NCI-H524 treated with DMSO at 0.1 percent for 48 hours (cell line): ENCODE data around the gene DIP2A.
"Not testable (repeated sequence)": the region's sequence is repeated elsewhere in the genome, so short reads cannot be mapped to it uniquely, and the experiment has no call there.

Experiments
- DNase-seq: peaks from one replicate; lab custom pipeline; 2025; lab: John Stamatoyannopoulos, UW

The DIP2A gene

DNA sequence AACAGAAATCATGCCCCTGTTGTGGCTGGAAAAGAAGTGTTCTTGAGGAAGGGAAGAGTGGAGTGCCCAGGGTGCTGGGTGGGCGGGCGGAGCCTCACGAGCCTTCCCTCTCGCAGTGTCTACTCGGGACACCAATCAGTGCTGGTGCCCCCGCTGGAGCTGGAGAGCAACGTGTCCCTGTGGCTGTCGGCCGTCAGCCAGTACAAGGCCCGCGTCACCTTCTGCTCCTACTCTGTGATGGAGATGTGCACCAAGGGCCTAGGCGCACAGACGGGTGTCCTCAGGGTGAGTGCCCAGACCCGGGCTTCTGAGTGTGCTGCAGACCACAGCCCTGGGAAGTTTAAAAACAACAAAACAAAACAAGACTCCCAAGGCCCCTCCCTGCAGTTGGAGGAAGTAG is 98.8 kb downstream of the DIP2A start:
- no peak for DNase-seq

DNA sequence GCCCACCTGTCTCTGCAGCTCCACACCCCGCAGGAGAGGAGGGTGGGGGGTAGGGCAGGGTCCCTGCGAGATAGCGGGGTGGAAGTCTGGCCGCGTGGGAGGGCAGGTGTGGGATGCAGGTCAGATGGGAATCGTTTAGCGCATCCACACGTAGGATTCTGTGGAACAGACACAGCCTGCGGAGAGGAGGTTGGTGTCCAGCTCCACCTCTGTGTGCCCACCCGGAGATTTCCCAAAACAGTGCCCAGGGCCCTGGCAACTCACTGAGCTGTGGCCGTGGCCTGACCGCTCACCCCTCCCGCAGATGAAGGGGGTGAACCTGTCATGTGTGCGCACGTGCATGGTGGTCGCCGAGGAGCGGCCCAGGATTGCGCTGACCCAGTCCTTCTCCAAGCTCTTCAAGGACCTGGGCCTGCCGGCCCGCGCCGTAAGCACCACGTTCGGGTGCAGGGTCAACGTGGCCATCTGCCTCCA is 99.3 kb downstream of the DIP2A start:
- DNase-seq = no peak

DNA sequence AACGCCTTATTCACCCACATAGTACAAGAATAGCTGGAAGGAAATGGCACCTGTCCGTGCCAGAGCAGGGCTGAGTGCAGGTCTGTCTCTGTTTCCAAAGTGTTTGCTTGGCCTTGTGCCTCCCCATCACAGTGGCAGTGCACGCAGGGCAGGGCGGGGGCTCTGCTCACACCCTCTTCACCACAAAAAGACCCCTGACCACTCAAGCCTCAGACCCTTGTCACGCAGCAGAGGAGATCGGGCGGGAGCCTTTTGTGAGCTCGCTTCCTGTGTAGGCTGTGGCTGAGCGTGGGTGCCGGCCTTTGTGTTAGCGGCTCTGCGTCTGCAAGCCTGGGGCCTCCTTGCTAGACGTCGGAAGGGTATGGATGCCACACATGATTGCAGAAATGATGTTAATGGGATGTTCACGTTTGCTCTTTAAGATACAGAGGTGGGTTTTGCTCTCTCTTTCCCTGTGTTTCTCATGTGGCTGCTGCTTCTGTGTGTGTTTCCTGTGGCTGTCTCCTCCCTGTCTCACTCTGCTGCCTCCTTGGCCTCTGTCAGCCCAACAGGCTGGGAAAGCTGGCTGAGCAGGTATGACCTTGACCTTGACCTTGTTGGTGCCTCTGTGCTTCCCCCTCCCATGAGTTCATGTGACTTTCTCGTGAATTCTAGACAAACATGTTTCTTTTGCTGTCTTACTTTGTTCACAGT is 100.7 kb downstream of the DIP2A start:
- DNase-seq = no peak

DNA sequence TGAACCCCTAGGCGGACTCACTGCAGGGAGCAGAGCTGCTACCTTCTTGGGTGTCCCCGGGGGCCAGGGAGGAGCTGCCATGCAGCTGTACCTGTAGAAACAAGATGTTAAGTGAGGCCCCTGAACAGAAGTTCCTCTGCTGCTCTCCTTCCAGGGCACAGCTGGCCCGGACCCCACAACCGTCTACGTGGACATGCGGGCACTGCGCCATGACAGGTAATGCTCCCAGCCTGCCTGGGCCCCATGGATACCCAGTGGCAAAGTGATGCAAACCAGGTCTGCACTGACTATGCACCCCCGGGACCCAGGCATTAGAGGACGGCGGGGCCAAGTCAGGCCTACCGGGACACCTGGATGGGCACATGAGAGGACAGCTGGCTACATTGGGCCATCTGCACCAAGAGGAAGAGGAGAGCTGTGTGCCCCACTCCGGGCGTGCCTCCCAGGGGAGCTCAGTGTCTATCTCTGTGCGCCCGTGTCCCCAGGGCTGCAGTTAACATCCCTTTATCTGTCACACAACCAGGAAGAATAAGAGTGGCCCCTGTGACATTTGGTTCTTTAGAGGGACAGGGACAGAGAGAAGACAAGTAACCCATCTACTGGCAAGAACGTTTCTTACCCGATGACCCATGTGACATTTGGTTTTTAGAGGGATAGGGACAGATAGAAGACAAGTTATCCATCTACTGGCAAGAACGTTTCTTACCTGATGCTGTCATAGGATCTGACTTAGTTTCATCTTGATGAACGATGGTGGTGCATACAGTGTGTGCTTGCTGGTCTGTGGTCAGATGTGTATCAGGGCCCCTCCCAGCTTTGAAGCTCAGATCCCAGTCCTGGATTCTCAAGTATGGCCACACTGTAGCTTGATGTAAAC is 102.1 kb downstream of the DIP2A start:
- DNase-seq = no peak

DNA sequence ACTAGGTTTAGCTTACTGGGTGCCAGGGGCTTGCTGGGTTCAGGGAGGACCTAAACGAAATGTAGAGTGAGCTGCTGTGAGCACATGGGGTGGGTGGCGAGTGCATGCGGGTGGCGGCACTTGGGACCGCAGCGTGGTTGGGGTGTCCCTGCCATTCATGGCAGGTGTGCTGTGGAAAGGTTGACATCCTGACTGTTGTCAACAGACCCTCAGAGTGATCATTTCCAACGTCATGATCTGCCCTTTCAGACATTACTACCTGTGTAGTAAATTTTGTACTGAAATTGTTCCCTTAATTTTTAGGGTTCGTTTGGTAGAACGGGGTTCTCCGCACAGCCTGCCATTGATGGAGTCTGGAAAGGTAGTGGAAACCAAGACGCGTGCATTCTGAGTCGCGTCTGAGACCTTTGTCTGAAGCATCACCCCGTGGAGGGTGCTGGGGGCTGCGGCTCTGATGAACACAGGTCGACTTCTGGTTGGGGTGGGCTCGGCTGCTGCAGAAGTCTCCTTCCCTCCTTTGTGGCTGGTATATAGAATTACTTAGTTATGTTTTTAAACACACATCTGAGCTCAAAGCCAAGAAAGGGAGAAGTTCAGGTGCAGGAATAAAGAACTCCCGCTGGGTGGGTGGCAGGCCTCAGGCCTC is 102.9 kb downstream of the DIP2A start:
- DNase-seq = no peak

DNA sequence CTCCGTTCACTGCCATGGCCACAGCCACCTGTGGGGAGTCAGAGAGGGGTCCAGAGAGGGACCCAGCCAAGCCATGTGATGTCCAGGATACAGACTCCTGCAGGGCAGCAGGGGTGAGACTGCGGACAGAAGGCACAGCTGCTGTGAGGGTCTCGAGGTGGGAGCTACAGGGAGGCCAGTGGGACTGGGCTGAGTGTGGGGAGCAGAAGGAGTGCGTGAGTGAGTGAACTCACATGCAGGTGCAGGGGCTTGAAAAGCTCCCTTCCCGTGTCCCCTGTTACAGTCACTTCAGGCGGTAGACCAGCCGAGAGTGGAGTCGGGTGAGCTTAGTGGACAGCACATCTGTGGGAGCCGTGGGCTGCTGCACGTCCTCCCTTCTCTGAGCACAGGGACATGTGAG is 103.8 kb downstream of the DIP2A start:
- no peak for DNase-seq

DNA sequence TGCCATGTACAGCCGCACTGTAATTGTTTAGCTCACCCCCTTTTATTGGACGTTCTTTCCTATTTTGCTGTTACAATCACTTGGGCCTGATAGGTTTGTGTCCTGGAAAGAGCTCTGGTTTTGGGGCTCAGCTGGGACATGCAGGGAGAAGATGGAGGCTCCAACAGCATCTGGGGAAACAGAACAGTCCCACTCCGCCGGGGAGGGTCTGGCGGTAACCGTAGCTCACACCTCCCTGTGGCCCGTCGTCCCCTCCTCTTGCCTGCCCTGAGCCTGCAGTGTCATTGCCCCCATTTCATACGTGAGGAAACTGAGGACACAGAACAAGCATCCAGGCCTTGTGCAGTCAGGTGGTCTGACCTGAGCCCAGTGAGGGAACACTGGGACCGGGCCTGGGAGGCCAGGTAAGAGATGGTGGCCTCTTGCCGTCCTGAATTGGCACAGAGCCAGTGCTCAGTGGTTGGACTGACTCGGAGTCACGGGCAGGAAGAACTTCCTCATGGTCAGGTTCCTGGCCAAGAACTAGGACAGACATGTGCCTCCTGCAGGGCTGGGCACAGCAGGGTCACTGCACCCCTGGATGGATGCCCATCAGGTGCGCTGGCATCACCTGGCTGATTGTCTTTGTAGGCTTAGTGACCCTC is 104.4 kb downstream of the DIP2A start:
- DNase-seq = no peak

DNA sequence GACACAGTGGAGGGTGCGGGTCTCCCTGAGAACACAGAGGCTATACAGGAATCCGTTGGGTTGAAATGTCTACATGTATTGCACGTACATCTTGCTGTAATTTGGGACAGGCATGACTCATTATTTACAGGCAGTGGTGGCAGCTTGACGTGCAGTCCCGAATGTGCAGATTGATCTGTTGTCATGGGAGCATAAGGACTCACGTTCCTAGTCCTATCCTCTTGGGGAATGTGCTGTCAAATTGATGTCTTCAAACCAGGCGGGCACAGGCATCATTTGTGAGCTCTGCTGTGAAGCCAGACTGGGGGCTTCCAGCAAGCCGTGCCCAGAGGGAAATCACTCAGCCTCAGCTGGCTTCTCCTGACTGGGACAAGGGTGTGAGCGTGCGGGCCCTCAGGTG is 105.7 kb downstream of the DIP2A start:
- no peak for DNase-seq

DNA sequence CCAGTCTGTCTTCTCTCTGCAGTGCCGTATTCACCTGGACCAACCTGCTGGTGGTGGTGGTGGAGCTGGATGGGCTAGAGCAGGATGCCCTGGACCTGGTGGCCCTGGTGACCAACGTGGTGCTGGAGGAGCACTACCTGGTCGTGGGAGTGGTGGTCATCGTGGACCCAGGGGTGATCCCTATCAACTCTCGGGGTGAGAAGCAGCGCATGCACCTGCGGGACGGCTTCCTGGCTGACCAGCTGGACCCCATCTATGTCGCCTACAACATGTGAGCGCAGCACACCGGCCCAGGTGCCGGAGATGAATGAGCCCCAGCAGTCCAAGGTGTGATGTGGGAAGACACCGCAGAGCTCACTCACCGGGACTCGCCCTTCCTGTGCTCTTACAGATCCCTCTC is 108.7 kb downstream of the DIP2A start:
- DNase-seq = no peak

DNA sequence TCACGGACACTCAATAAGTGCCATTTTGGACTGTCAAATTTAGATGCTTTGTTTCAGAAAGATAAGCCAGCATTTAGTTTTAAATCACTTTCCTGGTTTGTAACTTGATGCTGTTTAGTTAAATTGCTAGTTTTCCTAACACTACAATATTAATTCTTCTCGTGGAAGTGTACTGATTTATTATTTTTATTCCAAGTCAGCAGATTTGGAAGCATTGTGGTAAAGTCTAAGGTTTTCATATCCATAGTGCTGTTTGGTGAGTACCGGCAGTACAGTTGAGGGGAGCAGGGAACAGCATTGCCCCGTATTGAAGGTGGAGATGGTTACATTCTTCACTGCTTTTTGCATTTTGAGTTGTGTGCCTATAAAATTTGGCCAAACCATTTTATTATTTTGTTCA is 109.9 kb downstream of the DIP2A start:
- no peak for DNase-seq

DNA sequence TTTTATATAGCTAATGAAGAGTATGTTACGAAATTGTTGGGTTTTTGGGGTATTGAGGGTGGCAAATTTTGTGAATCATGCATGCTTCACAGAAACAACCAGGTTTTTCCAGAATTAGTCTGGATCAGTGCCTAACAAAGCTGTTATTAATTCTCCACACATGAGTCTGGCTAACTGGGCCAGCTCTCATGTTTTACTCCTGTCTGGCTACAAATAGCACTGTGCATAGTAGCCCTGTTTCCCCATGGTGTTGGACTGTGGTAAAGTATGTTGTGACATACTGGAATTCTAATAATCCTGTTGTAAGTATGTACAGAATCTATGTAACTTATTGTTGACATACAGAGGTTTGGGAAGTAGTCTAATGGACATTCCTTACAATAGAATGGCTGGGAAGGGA is 110.4 kb downstream of the DIP2A start:
- no peak for DNase-seq

DNA sequence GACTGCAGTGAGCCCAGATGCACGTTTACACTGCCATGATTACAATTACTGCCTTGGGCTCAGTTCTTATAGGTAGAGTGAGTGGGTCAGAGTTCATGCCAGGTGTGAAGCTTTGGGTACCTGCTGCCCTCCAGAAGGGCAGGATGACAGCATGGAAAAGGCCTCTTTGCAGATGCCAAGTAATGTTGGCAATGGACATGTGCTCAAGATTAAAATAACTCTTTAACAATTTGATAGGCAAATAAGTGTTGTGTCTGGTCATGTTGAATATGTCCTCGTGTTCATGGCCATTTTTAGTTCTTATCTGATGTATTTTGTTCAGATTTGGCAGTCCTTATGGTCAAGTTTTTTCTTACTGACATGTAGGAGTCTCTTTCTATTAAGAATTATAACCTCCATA is 111.4 kb downstream of the DIP2A start:
- no peak for DNase-seq

DNA sequence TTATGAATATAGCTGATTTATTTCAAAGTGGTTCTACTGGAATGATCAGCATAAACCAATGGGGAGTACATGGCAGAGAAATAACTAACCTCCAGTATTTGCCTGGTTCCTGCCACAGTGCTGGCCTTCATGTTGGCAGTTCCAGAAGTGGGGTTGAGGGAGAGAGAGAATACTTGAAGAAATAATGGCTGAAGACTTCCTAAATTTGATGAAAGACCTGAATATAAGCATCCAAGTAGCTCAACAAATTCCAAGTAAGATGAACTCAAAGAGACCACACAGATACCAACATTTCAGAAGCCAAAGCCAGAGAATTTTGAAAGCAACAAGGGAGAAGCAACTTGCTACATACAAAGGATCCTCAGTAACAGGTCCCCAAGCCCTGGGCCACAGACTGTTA is 111.9 kb downstream of the DIP2A start:
- DNase-seq = no peak

DNA sequence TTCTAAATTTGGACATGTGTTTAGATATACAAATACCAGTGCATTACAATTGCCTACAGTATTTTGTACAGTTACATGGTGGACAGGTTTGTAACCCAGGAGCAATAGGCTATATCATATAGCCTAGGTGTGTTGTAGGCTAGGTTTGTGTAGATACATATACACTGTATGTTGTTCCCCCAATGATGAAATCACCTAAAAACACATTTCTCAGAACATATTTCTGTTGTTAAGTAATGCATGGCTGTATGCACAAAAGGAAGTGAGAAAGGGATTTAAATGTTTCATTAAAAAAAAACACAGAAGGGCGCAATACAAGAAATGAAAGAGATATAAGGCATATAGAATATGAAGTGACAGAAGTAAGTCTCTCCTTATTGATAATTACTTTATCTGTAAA is 114.2 kb downstream of the DIP2A start:
- no peak for DNase-seq

DNA sequence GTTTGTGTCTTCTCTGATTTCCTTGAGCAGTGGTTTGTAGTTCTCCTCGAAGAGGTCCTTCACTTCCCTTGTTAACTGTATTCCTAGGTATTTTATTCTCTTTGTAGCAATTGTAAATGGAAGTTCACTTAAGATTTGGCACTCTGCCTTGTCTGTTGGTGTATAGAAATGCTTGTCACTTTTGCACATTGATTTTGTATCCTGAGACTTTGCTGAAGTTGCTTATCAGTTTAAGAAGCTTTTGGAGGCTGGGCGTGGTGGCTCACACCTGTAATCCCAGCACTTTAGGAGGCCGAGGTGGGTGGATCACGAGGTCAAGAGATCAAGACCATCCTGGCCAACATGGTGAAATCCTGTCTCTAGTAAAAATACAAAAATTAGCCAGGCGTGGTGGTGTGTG is 119.1 kb downstream of the DIP2A start:
- not testable (repeated sequence) for DNase-seq

DNA sequence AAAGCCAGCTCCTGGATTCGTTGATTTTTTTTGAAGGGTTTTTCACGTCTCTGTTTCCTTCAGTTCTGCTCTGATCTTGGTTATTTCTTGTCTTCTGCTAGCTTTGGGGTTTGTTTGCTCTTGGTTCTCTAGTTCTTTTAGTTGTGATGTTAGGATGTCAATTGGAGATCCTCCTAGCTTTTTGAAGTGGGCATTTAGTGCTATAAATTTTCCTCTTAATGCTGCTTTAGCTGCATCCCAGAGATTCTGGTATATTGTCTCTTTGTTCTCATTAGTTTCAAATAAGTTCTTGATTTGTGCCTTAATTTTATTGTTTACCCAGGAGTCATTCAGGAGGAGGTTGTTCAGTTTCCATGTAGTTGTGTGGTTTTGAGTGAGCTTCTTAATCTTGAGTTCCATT is 120.7 kb downstream of the DIP2A start:
- DNase-seq = not testable (repeated sequence)

DNA sequence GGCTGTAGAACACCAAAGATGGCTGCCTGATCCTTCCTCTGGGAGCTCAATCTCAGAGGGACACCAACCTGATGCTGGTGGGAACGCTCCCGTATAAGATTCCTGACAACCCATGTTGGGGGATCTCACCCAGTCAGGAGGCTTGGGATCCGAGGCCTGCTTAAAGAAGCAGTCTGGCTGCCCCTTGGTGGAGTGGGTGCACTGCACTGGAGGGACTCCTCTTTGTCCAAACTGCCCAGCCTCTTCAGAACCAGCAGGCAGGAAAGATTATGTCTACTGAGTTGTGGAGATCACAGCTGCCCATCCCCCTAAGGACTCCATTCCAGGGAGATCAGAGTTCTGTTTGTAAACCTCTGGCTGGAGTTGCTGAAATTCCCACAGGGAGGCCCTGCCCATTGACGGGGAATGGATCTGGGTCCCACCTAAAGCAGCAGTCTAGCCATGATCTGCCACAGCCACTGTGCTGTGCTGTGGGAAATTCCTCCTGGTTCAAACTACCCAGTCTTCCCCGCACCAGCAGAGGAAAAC is 123.2 kb downstream of the DIP2A start:
- no peak for DNase-seq

DNA sequence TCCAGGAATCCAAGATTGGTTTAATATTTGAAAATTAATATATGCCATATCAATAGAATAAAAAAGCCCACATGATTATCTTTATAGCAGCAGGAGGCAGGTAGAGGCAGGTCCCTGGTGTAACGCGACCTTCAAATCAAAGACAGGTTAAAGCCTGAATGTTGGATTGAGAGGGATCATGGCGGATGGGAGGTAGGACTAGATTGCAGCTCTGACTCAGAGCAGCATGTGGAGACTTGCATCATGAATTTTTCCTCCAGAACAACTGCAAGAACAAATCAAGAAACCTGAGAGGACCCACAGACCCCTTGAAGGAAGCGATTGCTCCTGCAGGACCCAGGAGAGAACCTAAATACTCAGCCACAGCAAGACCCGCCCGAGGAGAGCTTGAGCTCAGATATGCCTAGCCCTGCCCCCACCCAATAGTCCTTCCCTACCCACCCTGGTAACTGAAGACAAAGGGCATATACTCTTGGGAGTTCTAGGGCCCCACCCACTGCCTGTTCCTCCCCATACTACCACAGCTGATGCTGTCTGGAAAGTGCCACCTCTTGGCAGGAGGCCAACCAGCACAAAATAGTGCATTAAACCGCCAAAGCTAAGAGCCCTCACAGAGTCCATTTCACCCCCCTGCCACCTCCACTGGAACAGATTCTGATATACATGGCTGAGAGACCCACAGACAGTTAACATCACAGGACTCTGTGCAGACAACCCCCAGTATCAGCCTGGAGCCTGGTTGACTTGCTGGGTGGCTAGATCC is 126.7 kb downstream of the DIP2A start:
- no peak for DNase-seq

DNA sequence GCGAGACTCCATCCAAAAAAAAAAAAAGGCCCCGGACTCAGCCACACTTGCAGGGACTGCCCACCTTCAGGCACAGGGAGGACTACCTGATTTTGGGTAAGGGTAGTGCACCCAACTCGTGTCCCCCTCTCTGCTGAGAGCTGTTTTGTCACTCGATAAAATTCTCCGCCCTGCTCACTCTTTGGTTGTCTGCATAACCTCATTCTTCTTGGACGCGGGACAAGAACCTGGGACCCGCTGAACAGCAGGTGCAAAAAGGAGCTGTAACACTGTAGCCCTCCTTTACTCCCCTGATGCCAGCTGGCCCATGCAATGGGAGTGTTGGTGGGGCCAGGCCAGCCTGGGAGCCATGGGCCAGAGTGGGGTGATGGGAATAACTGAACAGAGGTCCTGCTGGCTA is 135.6 kb downstream of the DIP2A start:
- DNase-seq = no peak

DNA sequence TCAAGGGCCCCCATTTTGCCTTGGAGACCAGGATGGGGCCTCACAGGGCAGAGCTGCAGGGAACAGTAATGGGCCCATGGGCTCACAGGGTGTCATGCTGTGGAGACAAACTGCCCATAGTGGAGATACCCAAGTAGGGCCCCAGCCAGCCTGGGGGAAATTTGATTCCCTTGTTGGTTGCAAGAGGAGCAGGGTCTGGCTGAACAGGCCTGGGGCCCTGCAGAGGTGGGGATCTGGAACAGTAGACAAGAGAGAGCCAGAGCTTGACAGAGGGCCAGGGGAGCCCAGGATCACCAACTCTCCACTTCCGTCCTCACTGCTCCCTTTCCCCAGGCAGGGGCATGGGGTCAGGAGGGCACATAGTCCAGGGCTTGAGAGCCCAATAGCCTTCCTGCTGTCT is 137.5 kb downstream of the DIP2A start:
- DNase-seq = no peak

DNA sequence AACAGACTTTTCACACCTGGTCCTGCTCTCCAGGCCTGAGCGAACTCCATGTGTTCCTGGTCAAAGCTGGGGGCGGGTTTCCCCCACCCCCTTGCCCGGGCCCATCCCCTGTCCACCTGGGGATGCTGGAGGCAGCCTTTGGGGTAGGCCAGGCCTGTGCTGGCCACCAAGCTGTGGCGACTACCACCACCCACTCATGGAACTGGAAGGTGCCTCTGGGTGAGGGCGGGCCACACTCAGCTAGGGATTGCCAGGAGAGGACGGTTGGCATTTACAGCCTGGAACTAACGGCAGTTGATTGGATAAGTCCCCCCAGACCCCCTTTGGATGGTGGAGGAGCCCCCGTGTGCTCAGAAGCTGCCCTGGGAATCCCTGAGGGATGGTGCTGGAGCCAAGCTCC is 138.3 kb downstream of the DIP2A start:
- DNase-seq = no peak
